SH-SY5Y (cell line): ENCODE results near the gene BLCAP.

ENCODE experiments used
- GATA2 ChIP-seq: IDR thresholded peaks from 2 replicates; pipeline ENCODE4 v1.6.1; 2011; ENCODE audit warnings: mild to moderate bottlenecking, low read depth, low read length
- GATA3 ChIP-seq: IDR thresholded peaks from 2 replicates; pipeline ENCODE4 v1.6.1; 2011; ENCODE audit warnings: low read depth, mild to moderate bottlenecking, low read length, moderate library complexity

The BLCAP gene

DNA sequence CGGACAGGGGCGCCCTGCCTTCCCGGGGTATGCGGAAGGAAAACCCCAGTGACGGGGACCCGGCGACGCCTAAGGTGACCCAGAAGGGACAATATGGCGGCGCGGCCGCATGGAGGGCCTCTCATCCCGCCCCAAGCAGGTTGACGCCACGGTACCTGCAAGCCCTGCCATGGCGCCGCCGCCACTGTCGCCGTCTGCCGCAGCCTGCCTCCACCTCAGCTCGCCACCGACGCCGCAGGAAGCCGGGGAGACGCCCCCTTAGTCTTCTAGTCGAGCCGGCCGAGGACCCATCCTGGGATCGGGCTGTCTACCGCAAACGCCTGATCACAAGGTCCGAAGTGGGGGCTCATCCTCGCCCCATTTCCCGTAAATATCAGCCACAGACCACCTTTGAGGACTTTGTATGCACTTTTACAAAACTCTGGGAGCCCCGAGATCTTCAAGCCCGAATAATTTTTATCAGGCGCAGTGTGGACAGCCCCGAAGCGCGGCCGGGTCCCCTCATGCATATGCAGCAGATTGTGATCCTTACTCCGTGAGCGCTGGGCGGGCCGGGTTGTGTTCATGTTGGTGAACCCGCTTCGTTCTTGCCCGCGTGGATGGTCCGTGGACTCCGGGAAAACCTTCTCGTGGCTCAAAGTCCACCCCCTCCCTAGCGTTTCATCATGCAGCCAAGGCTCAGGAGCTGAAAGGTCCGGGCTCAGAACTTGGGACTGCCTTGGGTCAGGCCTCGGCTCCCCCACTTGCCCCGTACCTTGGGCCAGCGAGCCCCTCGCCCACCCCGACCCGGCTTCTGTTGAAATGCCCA, at the start of gene BLCAP:
BLCAP (minus strand) TSS at position 239 of the 808 bp plus-strand sequence. CDS start 8,702 bp downstream, outside the sequence.
- TF ChIP-seq GATA3 (no peak), GATA2 (peak; percentile 30; the same call in 1 of the 2 replicates)

GRCh38 chr20:37576911-37577310, 49.2 kb upstream of the BLCAP start:
- TF ChIP-seq GATA2 (no peak), GATA3 (no peak)

DNA sequence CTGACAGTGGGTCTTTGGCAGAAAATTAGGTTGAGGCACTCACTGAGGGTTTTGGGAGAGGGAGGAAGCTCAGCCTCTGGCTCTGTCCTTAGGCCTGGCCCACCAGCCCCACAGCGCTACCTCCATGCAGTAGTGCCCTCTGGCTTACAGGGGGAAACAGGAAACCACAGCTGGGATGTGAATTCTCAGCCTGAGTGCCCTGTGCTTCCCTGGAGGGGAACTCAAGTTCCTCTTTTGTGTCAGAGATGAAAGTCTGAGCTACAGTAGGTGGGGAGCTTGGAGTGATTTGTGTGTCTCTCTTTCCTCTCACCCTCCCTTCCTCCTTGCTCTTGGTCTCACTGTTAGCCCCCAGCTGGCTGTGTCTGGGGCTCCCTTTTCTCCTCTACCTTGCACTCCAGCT, 48.2 kb upstream of the BLCAP start:
- no peak for TF ChIP-seq GATA2
- no peak for TF ChIP-seq GATA3

- no peak for TF ChIP-seq GATA3
- no peak for TF ChIP-seq GATA2
These were observed 46.7 kb upstream of the BLCAP start for GRCh38 chr20:37574199-37574890.

DNA sequence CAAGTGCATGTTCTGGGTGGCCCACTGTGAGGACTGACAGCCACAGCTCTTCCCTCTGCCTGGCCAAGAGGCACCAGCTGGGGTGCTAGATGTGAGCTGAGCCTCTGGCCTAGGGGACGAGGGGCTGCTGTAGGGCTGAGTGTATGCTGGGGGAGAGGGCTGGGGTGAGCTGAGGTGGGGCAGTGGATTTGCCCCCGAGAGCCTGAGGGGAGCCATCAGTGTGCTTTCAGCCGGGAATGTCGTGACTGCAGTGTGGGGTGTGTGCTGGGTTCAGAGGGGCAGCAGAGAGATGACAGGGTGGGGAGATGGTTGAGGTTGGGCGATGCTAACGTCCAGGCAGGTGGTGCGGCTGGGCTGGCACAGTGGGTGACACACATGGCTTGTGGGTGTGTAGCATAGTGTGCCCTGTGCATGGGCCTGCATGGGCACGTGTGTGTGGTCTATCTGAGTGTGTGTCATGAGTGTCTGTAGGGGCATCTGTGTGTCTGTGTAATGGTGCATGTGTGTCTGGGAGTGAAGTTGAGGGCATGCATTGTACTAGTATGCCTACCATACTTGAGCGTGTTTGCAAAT, 46.0 kb upstream of the BLCAP start:
- TF ChIP-seq GATA3: no peak
- no peak for TF ChIP-seq GATA2

- TF ChIP-seq GATA3: no peak
- TF ChIP-seq GATA2: no peak
These were observed 43.4 kb upstream of the BLCAP start for GRCh38 chr20:37571033-37571432.

DNA sequence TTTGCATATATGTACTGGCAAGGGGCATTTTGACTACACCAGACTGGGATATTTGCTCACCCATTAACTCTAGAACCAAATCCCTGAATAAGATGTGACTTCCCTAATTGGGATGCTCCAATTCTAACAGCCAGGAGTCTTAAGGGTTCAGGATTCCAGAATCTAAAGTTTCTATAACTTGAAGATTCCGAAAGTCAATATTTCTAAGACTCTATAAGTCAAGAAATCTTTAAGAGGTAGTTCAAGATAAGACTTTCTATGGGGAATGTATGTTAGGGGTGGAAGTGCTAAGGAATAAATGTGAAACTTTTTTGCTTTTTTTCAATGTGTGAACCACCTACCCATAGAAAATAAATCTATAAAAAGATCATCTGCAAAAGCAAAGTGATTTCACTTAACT, 42.7 kb upstream of the BLCAP start:
- no peak for TF ChIP-seq GATA3
- no peak for TF ChIP-seq GATA2

DNA sequence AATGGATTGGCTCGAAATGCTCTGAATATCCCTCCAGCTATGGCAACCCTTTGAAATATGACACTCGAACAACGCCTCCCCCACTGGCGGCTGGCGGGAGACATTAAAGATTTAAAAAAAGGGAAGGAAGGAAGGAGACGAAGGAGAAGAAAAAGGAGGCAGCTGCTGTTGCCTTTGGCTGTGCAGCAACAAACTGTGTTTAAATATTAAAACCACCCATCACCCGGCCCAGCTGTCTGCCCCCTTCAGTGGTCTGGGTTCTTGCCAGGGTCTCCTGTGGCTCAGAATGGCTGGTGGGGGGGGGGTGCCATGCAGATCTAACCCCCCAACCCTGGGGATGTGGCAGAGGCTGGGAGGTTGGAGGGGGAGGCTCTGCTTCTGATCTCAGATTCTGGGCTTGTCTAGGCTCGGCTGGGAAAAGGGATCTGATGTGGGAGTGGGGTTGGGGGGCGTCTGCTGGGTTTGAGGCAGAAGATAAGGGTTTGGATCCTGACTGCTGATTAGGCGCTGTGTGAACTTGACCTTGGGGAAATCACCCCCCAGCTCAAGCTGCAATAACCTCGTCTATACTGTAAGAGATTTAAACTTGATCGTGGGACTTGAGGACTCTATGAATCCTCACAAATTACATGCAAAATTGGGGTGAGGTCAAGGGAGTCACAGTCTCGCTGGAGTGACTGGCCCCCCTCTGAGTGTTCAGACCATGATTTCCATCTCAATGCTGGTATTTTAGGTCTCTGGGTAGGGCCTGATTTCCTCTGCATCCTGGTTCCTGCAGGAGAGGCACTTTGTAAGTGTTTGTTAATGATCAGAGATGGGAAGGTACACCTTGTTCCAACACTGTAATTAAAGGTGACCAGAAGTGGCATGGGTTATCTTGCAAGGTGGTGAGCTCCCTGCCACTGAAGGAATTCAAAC, 40.3 kb upstream of the BLCAP start:
- peak; percentile 64 for TF ChIP-seq GATA2
- TF ChIP-seq GATA3: no peak

DNA sequence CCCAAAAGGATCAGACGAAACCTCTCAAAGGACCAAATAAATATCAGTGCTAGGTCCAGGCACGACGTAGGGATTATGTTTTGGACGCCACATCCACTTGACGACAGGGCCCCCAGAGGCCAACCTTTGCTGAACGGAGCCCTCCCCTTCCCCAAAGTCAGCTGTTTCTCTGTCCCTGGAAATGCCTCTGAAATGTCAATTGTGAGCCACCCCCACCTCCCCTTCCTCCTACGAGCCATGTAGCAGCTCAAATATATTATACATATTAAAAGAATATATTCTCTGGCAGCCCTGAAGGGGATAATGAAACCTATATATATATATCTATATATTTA, 39.6 kb upstream of the BLCAP start:
- no peak for TF ChIP-seq GATA2
- no peak for TF ChIP-seq GATA3

DNA sequence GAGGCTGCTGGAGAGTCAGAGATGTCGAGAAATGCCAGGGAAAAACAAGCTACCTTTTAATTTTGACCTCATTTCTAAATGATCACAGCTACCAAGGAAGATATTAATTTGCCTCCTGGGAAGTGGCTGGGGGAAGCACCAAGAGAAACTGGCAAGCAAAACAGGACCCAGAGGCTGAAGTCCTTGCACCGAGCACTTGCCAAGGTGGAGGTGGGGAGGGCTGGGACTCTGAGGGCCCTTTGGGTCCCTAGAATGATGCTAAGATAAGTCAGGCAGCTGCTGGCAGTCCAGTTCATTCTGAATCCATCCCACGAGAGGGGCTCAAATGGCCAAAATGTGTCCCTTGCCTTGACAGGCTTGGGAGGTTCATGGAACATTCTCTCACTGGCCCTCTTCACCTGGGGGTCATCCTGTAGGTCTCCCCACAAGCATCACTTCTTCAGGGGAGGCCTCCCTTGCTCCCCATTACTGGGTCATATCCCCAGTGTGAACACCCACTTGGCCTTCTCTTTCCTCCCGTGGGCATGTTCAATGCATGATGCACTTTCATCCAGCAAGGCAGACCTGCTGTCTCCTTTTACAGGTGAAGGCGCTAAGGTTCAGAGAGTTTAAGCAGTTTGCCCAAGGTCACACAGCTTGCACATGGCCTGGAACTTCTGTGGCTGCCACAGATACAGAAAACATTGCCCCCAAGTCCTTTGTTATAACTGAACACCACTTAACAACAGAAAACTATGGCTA, 39.1 kb upstream of the BLCAP start:
- no peak for TF ChIP-seq GATA3

DNA sequence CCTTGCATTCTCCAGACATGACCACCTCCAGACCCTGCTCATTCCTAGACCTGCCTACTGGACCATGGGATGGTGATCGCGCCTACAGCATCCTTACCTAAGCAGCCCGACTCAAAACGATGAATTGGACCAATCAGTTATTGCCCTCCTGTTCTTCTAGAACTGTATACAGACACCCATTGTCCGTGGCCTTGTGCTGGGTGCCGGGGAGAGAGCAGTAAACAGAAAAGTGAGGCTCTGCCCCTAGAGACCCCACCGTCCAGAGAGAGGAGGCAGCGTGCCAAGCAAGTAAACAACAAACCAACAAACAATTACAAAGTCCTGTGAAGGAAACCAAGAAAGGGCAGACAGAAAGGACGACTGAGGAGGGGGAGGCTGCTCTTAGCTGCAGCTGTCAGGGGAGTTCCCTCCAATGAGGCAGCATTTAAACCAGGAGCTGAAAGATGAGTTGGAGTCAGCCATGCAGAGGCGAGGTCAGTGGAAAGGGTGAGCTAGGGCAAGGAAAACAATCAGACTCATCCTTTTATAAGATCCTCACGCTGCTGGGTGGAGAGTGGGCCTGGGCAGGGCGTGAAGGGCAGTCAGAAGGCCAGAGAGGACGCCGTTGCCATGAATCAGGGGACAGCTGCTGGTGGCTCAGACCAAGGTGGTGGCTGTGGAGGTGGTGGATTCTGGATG, 37.6 kb upstream of the BLCAP start:
- no peak for TF ChIP-seq GATA2
- no peak for TF ChIP-seq GATA3

GRCh38 chr20:37564388-37565133, 36.9 kb upstream of the BLCAP start:
- no peak for TF ChIP-seq GATA3
- TF ChIP-seq GATA2: no peak
